K562 (cell line): ENCODE data around the gene ZNF141. TPM values are rescaled to one million over a fixed set of nuclear protein-coding genes. Genes with fewer than 3 reads are reported as not detected.

Experiments
- ATAC-seq: fragments of 200-7000 bp; cut with Tn5 transposase; 3 replicates; pipeline ENCODE4 v1.9.1; 2020; ENCODE audit warnings: moderate library complexity
- BruUV-seq: library from RNA; stranded (reverse); fragments of 400-500 nt; replicated peaks from 2 replicates; lab custom pipeline; 2021; lab: Mats Ljungman, UMichigan
- CTCF ChIA-PET: fragments of 300-600 bp; formaldehyde crosslinking; extraction: SDS; loops from one replicate; lab custom pipeline; 2021; ENCODE audit warnings: low intra/inter-chr PET ratio; lab: Yijun Ruan, JAX
- POLR2A ChIA-PET: fragments of 300-600, 350-650 bp; sonication (Branson Sonifier 250); formaldehyde crosslinking; extraction: SDS; loops from one replicate; lab custom pipeline; 2021; ENCODE audit warnings: antibody characterized with exemption, inconsistent platforms; lab: Yijun Ruan, JAX
- DNase-seq, 4 experiments: peaks; one replicate each; pipeline versions ENCODE4 v3.0.0 to v3.0.0-alpha.2; 2011 to 2018; ENCODE audit warnings: low spot score in 3 of 4, mixed read lengths in 3 of 4; ENCODE audit errors: extremely low read depth in 1 of 4
- FAIRE-seq: peaks from 2 replicates; lab custom pipeline; 2011; peaks lifted over from hg19 to GRCh38; lab: Jason Lieb, UNC
- H2AFZ ChIP-seq: 2 replicates; pipeline ENCODE4 v1.6.0; 2011; ENCODE audit warnings: low read depth, low read length, control low read depth, inconsistent platforms
- H3K27ac ChIP-seq: fragments of 200-600 bp; 3 replicates; pipeline ENCODE4 v1.8.0; 2011; ENCODE audit warnings: low read depth, mild to moderate bottlenecking, control low read depth, inconsistent platforms, low read length, moderate library complexity, mixed read lengths; ENCODE audit errors: extremely low read depth
- H3K27me3 ChIP-seq, 2 experiments: fragments of 300-600 bp in 1 of 2; 2 replicates in 1 of 2; 3 replicates in 1 of 2; pipeline versions ENCODE4 v1.6.0 to v1.8.0; 2011; ENCODE audit warnings: inconsistent platforms in 2 of 2, low read length in 2 of 2, mild to moderate bottlenecking in 1 of 2, mixed read lengths in 1 of 2, moderate library complexity in 1 of 2; ENCODE audit not compliant: control insufficient read depth in 2 of 2, insufficient read depth in 2 of 2
- H3K36me3 ChIP-seq: fragments of 300-600 bp; 3 replicates; pipeline ENCODE4 v1.8.0; 2011; ENCODE audit warnings: mild to moderate bottlenecking, low read length, inconsistent platforms; ENCODE audit not compliant: control insufficient read depth, insufficient read depth
- H3K4me1 ChIP-seq, 2 experiments: fragments of 200-600 bp in 1 of 2; replicated peaks in 1 of 2; 2 replicates in 1 of 2; 3 replicates in 1 of 2; pipeline versions ENCODE4 v1.5.1 to v1.8.0; 2011; ENCODE audit warnings: inconsistent platforms in 2 of 2, low read length in 2 of 2, mild to moderate bottlenecking in 1 of 2, mixed read lengths in 1 of 2, moderate library complexity in 1 of 2; ENCODE audit not compliant: control insufficient read depth in 2 of 2, insufficient read depth in 2 of 2
- H3K4me2 ChIP-seq: 2 replicates; pipeline ENCODE4 v1.6.1; 2011; ENCODE audit warnings: low read length, control low read depth, inconsistent platforms, mixed read lengths; ENCODE audit not compliant: insufficient read depth
- H3K4me3 ChIP-seq: fragments of 200-600 bp; sonication (generic), shearing (Covaris generic); 2 replicates; pipeline ENCODE4 v1.5.1; 2016; ENCODE audit warnings: control low read depth, inconsistent platforms
- H3K79me2 ChIP-seq: fragments of 200-600 bp; 3 replicates; pipeline ENCODE4 v1.8.0; 2011; ENCODE audit warnings: low read length, inconsistent platforms; ENCODE audit not compliant: control insufficient read depth, insufficient read depth
- H3K9ac ChIP-seq, 2 experiments: 2 replicates each; pipeline versions ENCODE4 v1.6.0 to v1.6.1; 2011; ENCODE audit warnings: low read depth in 2 of 2, low read length in 2 of 2, control low read depth in 1 of 2, inconsistent platforms in 1 of 2, mild to moderate bottlenecking in 1 of 2, mixed read lengths in 1 of 2; ENCODE audit not compliant: insufficient read depth in 1 of 2
- H3K9me1 ChIP-seq: one replicate; pipeline ENCODE4 v1.6.0; 2011; ENCODE audit warnings: inconsistent platforms, mild to moderate bottlenecking, low read length, moderate library complexity; ENCODE audit not compliant: control insufficient read depth, insufficient read depth
- H3K9me3 ChIP-seq: replicated peaks from 2 replicates; pipeline ENCODE4 v1.5.1; 2011; ENCODE audit warnings: low read depth, low read length, inconsistent platforms; ENCODE audit not compliant: control insufficient read depth, insufficient read depth
- H4K20me1 ChIP-seq: replicated peaks from 2 replicates; pipeline ENCODE4 v1.6.1; 2011; ENCODE audit warnings: low read length, inconsistent platforms, mixed read lengths; ENCODE audit not compliant: control insufficient read depth, insufficient read depth
- HSF4 ChIP-seq: fragments of 250-450 bp; sonication (Bioruptor Pico); IDR thresholded peaks from 2 replicates; pipeline ENCODE4 v2.1.2; 2022; ENCODE audit warnings: mild to moderate bottlenecking, moderate library complexity, borderline replicate concordance
- LCOR ChIP-seq: sonication (generic); formaldehyde crosslinking; IDR thresholded peaks from 2 replicates; pipeline ENCODE4 v1.8.0; 2022; ENCODE audit warnings: mild to moderate bottlenecking, missing genetic modification reagents
- PCBP1 ChIP-seq: fragments of 200-400 bp; formaldehyde crosslinking; IDR thresholded peaks from 2 replicates; pipeline ENCODE4 v1.6.1; 2018; ENCODE audit warnings: mild to moderate bottlenecking, low read depth, low read length; ENCODE audit not compliant: poor library complexity, severe bottlenecking
- PHB2 ChIP-seq: fragments of 450-650 bp; IDR thresholded peaks from 2 replicates; pipeline ENCODE4 v1.6.1; 2017; ENCODE audit warnings: low read depth
- PHF8 ChIP-seq: fragments of 200-600 bp; sonication (generic); IDR thresholded peaks from 2 replicates; pipeline ENCODE4 v1.6.1; 2012; ENCODE audit warnings: mixed run types, mild to moderate bottlenecking, inconsistent platforms, low read length, moderate library complexity, borderline replicate concordance
- SMARCA5 ChIP-seq: fragments of 450-650 bp; IDR thresholded peaks from 2 replicates; pipeline ENCODE4 v1.6.1; 2016
- ZNF668 ChIP-seq: fragments of 250-450 bp; sonication (Bioruptor Pico); IDR thresholded peaks from 2 replicates; pipeline ENCODE4 v1.8.0; 2022; ENCODE audit warnings: mild to moderate bottlenecking, inconsistent platforms
- WGBS: fragments of 100-300 bp; shearing (Covaris generic); methylation state at CpG from one replicate; pipeline ENCODE4 v1.1.6; 2016; ENCODE audit warnings: low coverage, mixed read lengths; ENCODE audit not compliant: insufficient coverage; ENCODE audit errors: missing lambda C conversion rate; 5-methylcytosine and 5-hydroxymethylcytosine counted together
- in situ Hi-C: fragments of 300-500 bp; cut with MboI; formaldehyde crosslinking; loops from 4 replicates; pipeline ENCODE4 v1.15.0; 2018; ENCODE audit warnings: inconsistent platforms, mixed read lengths
- intact Hi-C: fragments of 100-400 bp; cut with micrococcal nuclease; formaldehyde crosslinking; loops from 2 replicates; pipeline ENCODE4 v1.14.2; 2022
- polyA plus RNA-seq, 8 experiments: library from polyadenylated mRNA; depleted of rRNA in 4 of 8; stranded (reverse) in 5 of 8; unstranded in 3 of 8; fragments of >200 nt; fragmentation: Nextera tagmentation in 2 of 8; fragmentation: Illumina TruSeq in 1 of 8; extraction: Ambion mirVana in 2 of 8; extraction: Trizol in 1 of 8; gene quantifications; 2 replicates each; pipeline versions ENCODE4 v1.2.1 to v1.2.3, GENCODE V29; 2011 to 2014; ENCODE audit warnings: inconsistent platforms in 1 of 8, missing spikeins in 1 of 8
- total RNA-seq, 7 experiments: library from RNA; depleted of rRNA in 6 of 7; stranded (reverse); fragments of >200 nt in 6 of 7; fragmentation: Illumina TruSeq in 2 of 7; extraction: Trizol in 2 of 7; gene quantifications; 2 replicates each; pipeline versions ENCODE4 v1.2.1 to v1.2.3, GENCODE V29; 2011 to 2021; ENCODE audit warnings: low replicate concordance in 1 of 7
- TF ChIP-seq, protein P1 (sequence below), 2 experiments: IDR thresholded peaks in 1 of 2; conservative IDR thresholded peaks in 1 of 2; 2 replicates each; pipeline ENCODE4 v1.6.1; 2016; ENCODE audit warnings: low read depth in 2 of 2, mild to moderate bottlenecking in 1 of 2, missing compliant biosample characterization in 1 of 2, missing genetic modification characterization in 1 of 2, moderate library complexity in 1 of 2
- TF ChIP-seq, protein P2 (sequence below): fragments of 450-650 bp; IDR thresholded peaks from 2 replicates; pipeline ENCODE4 v1.6.1; 2016; ENCODE audit warnings: antibody characterized with exemption
- TF ChIP-seq, protein P3 (sequence below): fragments of 150-350 bp; IDR thresholded peaks from 2 replicates; pipeline ENCODE4 v1.6.1; 2014; ENCODE audit warnings: low read depth, mild to moderate bottlenecking, low read length, borderline replicate concordance

ZNF141 gene
- total and polyA plus RNA-seq, 9 of the 15 experiments (the other 6 are each of a cell fraction or from before 2014, with no cell fraction given): 0.09 TPM; not detected in 8

GRCh38 chr4:304969-305680 is 32.5 kb upstream of the ZNF141 start, which contains the start of gene ZNF732:
Gene ZNF732, minus strand, starts transcription at chr4:305474. Its CDS starts 164 bp downstream, at chr4:305310.
- Histone ChIP-seq H3K4me1 (no peaks in the 10 kb centered on the region), H3K36me3 (no peaks in the 10 kb centered on the region), H3K9me3 (no peaks in the 10 kb centered on the region), H3K9me1 (no peaks in the 10 kb centered on the region), H3K4me3 (no peak within 1 kb of the TSS), H3K9ac (no peak within 1 kb of the TSS), H4K20me1 (no peaks in the 10 kb centered on the region), H3K4me2 (no peak within 1 kb of the TSS), H3K79me2 (no peaks in the 10 kb centered on the region), H3K27ac (no peak within 1 kb of the TSS), H3K27me3 (no peaks in the 10 kb centered on the region), H2AFZ (no peak within 1 kb of the TSS)
- FAIRE-seq: no peak
- WGBS: 10% methylated on average over 49 of the region's 53 CpGs
- ChIA-PET POLR2A (no interaction called here), CTCF (no interaction called here)
- in situ Hi-C loops (no loop called here), intact Hi-C loops (no loop called here)
- BruUV-seq: no TSS peak
- DNase-seq: peak in 3 of 4 experiments; percentile 3 to 10 (median 9)
- peak; percentile 43; the same call in 1 of the 3 replicates for ATAC-seq
- TF ChIP-seq PHF8: no peak
- no peak for TF ChIP-seq HSF4 (CRISPR knock-in tag)
- no peak for TF ChIP-seq PHB2
- TF ChIP-seq, protein P1, sequence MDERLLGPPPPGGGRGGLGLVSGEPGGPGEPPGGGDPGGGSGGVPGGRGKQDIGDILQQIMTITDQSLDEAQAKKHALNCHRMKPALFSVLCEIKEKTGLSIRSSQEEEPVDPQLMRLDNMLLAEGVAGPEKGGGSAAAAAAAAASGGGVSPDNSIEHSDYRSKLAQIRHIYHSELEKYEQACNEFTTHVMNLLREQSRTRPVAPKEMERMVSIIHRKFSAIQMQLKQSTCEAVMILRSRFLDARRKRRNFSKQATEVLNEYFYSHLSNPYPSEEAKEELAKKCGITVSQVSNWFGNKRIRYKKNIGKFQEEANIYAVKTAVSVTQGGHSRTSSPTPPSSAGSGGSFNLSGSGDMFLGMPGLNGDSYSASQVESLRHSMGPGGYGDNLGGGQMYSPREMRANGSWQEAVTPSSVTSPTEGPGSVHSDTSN (CRISPR knock-in tag; IDR thresholded peaks at IDR 0.05; ENCODE audit: low read depth): no peak
- TF ChIP-seq, protein P1 (tag; conservative IDR thresholded peaks at IDR 0.05; ENCODE audit: low read depth): 0 out of 2 replicates have a peak, but pooled peaks have one; percentile 36
- TF ChIP-seq, protein P2, sequence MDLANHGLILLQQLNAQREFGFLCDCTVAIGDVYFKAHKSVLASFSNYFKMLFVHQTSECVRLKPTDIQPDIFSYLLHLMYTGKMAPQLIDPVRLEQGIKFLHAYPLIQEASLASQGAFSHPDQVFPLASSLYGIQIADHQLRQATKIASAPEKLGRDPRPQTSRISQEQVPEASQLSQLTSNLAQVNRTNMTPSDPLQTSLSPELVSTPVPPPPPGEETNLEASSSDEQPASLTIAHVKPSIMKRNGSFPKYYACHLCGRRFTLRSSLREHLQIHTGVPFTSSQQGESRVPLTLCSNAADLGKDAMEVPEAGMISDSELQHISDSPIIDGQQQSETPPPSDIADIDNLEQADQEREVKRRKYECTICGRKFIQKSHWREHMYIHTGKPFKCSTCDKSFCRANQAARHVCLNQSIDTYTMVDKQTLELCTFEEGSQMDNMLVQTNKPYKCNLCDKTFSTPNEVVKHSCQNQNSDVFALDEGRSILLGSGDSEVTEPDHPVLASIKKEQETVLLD: no peak
- no peak for TF ChIP-seq ZNF668 (CRISPR knock-in tag)
- TF ChIP-seq SMARCA5: no peak
- no peak for TF ChIP-seq LCOR (CRISPR knock-in tag)
- no peak for TF ChIP-seq PCBP1
- TF ChIP-seq, protein P3, sequence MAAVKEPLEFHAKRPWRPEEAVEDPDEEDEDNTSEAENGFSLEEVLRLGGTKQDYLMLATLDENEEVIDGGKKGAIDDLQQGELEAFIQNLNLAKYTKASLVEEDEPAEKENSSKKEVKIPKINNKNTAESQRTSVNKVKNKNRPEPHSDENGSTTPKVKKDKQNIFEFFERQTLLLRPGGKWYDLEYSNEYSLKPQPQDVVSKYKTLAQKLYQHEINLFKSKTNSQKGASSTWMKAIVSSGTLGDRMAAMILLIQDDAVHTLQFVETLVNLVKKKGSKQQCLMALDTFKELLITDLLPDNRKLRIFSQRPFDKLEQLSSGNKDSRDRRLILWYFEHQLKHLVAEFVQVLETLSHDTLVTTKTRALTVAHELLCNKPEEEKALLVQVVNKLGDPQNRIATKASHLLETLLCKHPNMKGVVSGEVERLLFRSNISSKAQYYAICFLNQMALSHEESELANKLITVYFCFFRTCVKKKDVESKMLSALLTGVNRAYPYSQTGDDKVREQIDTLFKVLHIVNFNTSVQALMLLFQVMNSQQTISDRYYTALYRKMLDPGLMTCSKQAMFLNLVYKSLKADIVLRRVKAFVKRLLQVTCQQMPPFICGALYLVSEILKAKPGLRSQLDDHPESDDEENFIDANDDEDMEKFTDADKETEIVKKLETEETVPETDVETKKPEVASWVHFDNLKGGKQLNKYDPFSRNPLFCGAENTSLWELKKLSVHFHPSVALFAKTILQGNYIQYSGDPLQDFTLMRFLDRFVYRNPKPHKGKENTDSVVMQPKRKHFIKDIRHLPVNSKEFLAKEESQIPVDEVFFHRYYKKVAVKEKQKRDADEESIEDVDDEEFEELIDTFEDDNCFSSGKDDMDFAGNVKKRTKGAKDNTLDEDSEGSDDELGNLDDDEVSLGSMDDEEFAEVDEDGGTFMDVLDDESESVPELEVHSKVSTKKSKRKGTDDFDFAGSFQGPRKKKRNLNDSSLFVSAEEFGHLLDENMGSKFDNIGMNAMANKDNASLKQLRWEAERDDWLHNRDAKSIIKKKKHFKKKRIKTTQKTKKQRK: no peak
